Endothelial cell (in vitro differentiated cells): ENCODE results near the gene VPS33B. TPM values are rescaled to one million over a fixed set of nuclear protein-coding genes. Genes with fewer than 3 reads are reported as not detected.
A peak's percentile ranks its signal among the peaks of the same experiment; 100 is the strongest.

Experiments
- DNase-seq: peaks from one replicate; pipeline ENCODE4 v3.0.0; 2021; ENCODE audit warnings: low spot score
- H3K27ac Mint-ChIP-seq: one replicate; pipeline ENCODE4 v1.8.0; 2021; ENCODE audit warnings: mixed read lengths, inconsistent platforms; ENCODE audit not compliant: unreplicated experiment
- H3K27me3 Mint-ChIP-seq: one replicate; pipeline ENCODE4 v1.8.0; 2021; ENCODE audit warnings: mild to moderate bottlenecking, moderate library complexity, mixed read lengths, inconsistent platforms; ENCODE audit not compliant: unreplicated experiment
- H3K36me3 Mint-ChIP-seq: one replicate; pipeline ENCODE4 v1.8.0; 2021; ENCODE audit warnings: mild to moderate bottlenecking, low read depth, mixed read lengths, inconsistent platforms; ENCODE audit not compliant: unreplicated experiment
- H3K4me1 Mint-ChIP-seq: one replicate; pipeline ENCODE4 v1.8.0; 2021; ENCODE audit warnings: mild to moderate bottlenecking, mixed read lengths, inconsistent platforms; ENCODE audit not compliant: unreplicated experiment
- H3K4me3 Mint-ChIP-seq: one replicate; pipeline ENCODE4 v1.8.0; 2021; ENCODE audit warnings: mild to moderate bottlenecking, mixed read lengths, inconsistent platforms; ENCODE audit not compliant: unreplicated experiment
- H3K9me3 Mint-ChIP-seq: one replicate; pipeline ENCODE4 v1.8.0; 2021; ENCODE audit warnings: mixed read lengths, inconsistent platforms; ENCODE audit not compliant: unreplicated experiment
- CTCF ChIP-seq: fragments of 200-600 bp; sonication (generic); IDR thresholded peaks from one replicate; pipeline ENCODE4 v1.5.0; 2021; ENCODE audit warnings: antibody characterized with exemption; ENCODE audit not compliant: unreplicated experiment
- total RNA-seq: library from RNA; stranded (reverse); fragmentation: NEBNext Ultra II Directional; extraction: Animal tissue kit (Norgen Biotek cat#: 25700); gene quantifications from one replicate; pipeline ENCODE4 v1.2.1, GENCODE V29; 2021; ENCODE audit not compliant: unreplicated experiment

VPS33B gene
- total RNA-seq, 1 donor from 2014 or later = 16.0 TPM

GRCh38 chr15:90974216-90974615 lies 48.2 kb downstream of the VPS33B start:
- TF ChIP-seq CTCF = no peak
- no peak for DNase-seq
- Mint-ChIP-seq H3K27me3 (peaks cover 6% of the 10 kb centered on the region), H3K4me1 (peaks cover 5% of the 10 kb centered on the region), H3K9me3 (no peaks in the 10 kb centered on the region), H3K36me3 (peaks cover 4% of the 10 kb centered on the region), H3K27ac (no peak overlapping the region), H3K4me3 (peak overlapping the region; percentile 8)

DNA sequence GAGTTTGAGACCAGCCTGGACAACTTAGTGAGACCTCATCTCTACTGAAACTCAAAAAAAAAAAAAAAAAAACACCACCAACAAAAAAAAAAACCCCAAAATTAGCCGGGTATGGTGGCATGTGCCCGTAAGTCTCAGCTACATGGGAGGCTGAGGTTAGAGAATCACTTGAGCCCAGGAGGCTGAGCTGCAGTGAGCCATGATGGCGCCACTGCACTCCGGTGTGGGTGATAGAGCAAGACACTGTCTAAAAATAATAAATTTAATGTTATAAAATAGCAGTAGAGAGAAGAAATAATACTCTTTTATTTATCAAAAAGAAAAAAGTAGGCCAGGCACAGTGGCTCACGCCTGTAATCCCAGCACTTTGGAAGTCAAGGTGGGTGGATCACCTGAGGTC lies 50.3 kb downstream of the VPS33B start:
- Mint-ChIP-seq H3K9me3 (no peaks in the 10 kb centered on the region), H3K27me3 (peaks cover 4% of the 10 kb centered on the region), H3K4me3 (no peak overlapping the region), H3K4me1 (peaks cover 5% of the 10 kb centered on the region), H3K27ac (no peak overlapping the region), H3K36me3 (peaks cover 4% of the 10 kb centered on the region)
- DNase-seq = no peak
- TF ChIP-seq CTCF = no peak

GRCh38 chr15:90970274-90970673 lies 52.1 kb downstream of the VPS33B start:
- Mint-ChIP-seq H3K27ac (no peak overlapping the region), H3K4me1 (peaks cover 5% of the 10 kb centered on the region), H3K36me3 (peaks cover 4% of the 10 kb centered on the region), H3K4me3 (no peak overlapping the region), H3K27me3 (peaks cover 2% of the 10 kb centered on the region), H3K9me3 (no peaks in the 10 kb centered on the region)
- no peak for TF ChIP-seq CTCF
- DNase-seq = no peak

GRCh38 chr15:90968434-90968833 lies 54.0 kb downstream of the VPS33B start:
- TF ChIP-seq CTCF = no peak
- no peak overlapping the region for H3K4me3 Mint-ChIP-seq
- H3K36me3 Mint-ChIP-seq = peaks cover 2% of the 10 kb centered on the region
- H3K9me3 Mint-ChIP-seq = no peaks in the 10 kb centered on the region
- no peaks in the 10 kb centered on the region for H3K4me1 Mint-ChIP-seq
- H3K27me3 Mint-ChIP-seq = no peaks in the 10 kb centered on the region
- no peak for DNase-seq
- no peak overlapping the region for H3K27ac Mint-ChIP-seq

DNA sequence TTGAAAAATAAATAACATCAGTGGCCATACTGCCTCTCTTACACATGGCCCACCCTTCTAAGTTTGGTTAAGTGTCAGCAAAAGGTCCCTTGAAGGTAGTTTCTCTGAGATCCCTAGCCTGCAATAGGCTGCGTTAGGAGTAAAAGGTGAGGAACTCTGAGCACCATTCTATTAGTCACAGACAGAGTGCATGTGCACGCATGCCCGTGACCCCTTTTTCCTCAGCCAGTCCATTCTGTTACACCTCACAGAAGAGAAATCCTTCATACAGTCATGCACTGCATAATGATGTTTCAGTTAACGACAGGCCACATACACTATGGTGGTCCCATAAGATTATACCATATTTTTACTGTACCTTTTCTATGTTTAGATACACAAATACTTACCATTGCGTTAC lies 55.2 kb downstream of the VPS33B start:
- no peaks in the 10 kb centered on the region for H3K9me3 Mint-ChIP-seq
- no peak for TF ChIP-seq CTCF
- H3K4me3 Mint-ChIP-seq = no peak overlapping the region
- H3K36me3 Mint-ChIP-seq = no peaks in the 10 kb centered on the region
- no peaks in the 10 kb centered on the region for H3K4me1 Mint-ChIP-seq
- peaks cover under 1% of the 10 kb centered on the region for H3K27me3 Mint-ChIP-seq
- no peak for DNase-seq
- no peak overlapping the region for H3K27ac Mint-ChIP-seq
